Endothelial cell of umbilical vein (primary cell): ENCODE data around the gene OR56B1. TPM values are rescaled to one million over a fixed set of nuclear protein-coding genes. Genes with fewer than 3 reads are reported as not detected.

Source experiments
- BruUV-seq: library from RNA; stranded (reverse); fragments of 400-500 nt; replicated peaks from 2 replicates; lab custom pipeline; 2021; lab: Mats Ljungman, UMichigan
- CTCF ChIA-PET: fragments of 300-600, 350-600 bp; sonication (Branson Sonifier 250); formaldehyde crosslinking; loops from one replicate; lab custom pipeline; 2021; ENCODE audit warnings: antibody characterized with exemption, inconsistent platforms; lab: Charles Lee
- POLR2A ChIA-PET: fragments of 300-600, 350-600 bp; sonication (Branson Sonifier 250); formaldehyde crosslinking; loops from one replicate; lab custom pipeline; 2021; ENCODE audit warnings: antibody characterized with exemption, inconsistent platforms; lab: Charles Lee
- DNase-seq: peaks from one replicate; pipeline ENCODE4 v3.0.0-alpha.2; 2011; ENCODE audit warnings: low read depth, low spot score
- FAIRE-seq: peaks from 2 replicates; lab custom pipeline; 2011; peaks lifted over from hg19 to GRCh38; lab: Jason Lieb, UNC
- H2AFZ ChIP-seq: 2 replicates; pipeline ENCODE4 v1.6.0; 2012; ENCODE audit warnings: low read depth, low read length, control low read depth, inconsistent platforms
- H3K27ac ChIP-seq: 2 replicates; pipeline ENCODE4 v1.5.1; 2011; ENCODE audit warnings: low read depth, mild to moderate bottlenecking, control low read depth, low read length, moderate library complexity; ENCODE audit not compliant: insufficient read depth
- H3K27me3 ChIP-seq, 2 experiments: 2 replicates each; pipeline versions ENCODE4 v1.6.0 to v1.6.1; 2011; ENCODE audit warnings: low read length in 2 of 2, mixed read lengths in 1 of 2; ENCODE audit not compliant: control insufficient read depth in 2 of 2, insufficient read depth in 2 of 2
- H3K36me3 ChIP-seq, 2 experiments: 2 replicates in 1 of 2; 3 replicates in 1 of 2; pipeline ENCODE4 v1.5.1; 2011; ENCODE audit warnings: low read length in 2 of 2, mild to moderate bottlenecking in 1 of 2, moderate library complexity in 1 of 2; ENCODE audit not compliant: control insufficient read depth in 2 of 2, insufficient read depth in 2 of 2; ENCODE audit errors: extremely low read depth in 1 of 2
- H3K4me1 ChIP-seq: 3 replicates; pipeline ENCODE4 v1.5.1; 2011; ENCODE audit warnings: mild to moderate bottlenecking, low read length; ENCODE audit not compliant: control insufficient read depth, insufficient read depth; ENCODE audit errors: extremely low read depth
- H3K4me2 ChIP-seq: 2 replicates; pipeline ENCODE4 v1.6.1; 2011; ENCODE audit warnings: low read length, control low read depth, mixed read lengths; ENCODE audit not compliant: insufficient read depth
- H3K4me3 ChIP-seq, 3 experiments: fragments of 200-600 bp in 1 of 3; sonication (generic), shearing (Covaris generic) in 1 of 3; replicated peaks in 1 of 3; 2 replicates each; pipeline ENCODE4 v1.5.1; 2011 to 2016; ENCODE audit warnings: control low read depth in 3 of 3, low read length in 3 of 3, mild to moderate bottlenecking in 2 of 3, inconsistent platforms in 1 of 3, low read depth in 1 of 3, moderate library complexity in 1 of 3; ENCODE audit not compliant: insufficient read depth in 1 of 3
- H3K79me2 ChIP-seq: 2 replicates; pipeline ENCODE4 v1.6.0; 2012; ENCODE audit warnings: low read length, inconsistent platforms; ENCODE audit not compliant: control insufficient read depth, insufficient read depth
- H3K9ac ChIP-seq: replicated peaks from 2 replicates; pipeline ENCODE3; 2011; ENCODE audit warnings: low read length, control low read depth; ENCODE audit not compliant: insufficient read depth; ENCODE audit errors: extremely low read depth
- H3K9me1 ChIP-seq: replicated peaks from 3 replicates; pipeline ENCODE4 v1.6.0; 2011; ENCODE audit warnings: mild to moderate bottlenecking, low read length; ENCODE audit not compliant: control insufficient read depth, insufficient read depth; ENCODE audit errors: extremely low read depth
- H3K9me3 ChIP-seq: replicated peaks from 2 replicates; pipeline ENCODE4 v1.5.1; 2012; ENCODE audit warnings: low read length, inconsistent platforms; ENCODE audit not compliant: control insufficient read depth, insufficient read depth
- H4K20me1 ChIP-seq: replicated peaks from 2 replicates; pipeline ENCODE3; 2011; ENCODE audit warnings: mild to moderate bottlenecking, low read length; ENCODE audit not compliant: control insufficient read depth, insufficient read depth; ENCODE audit errors: extremely low read depth
- CTCF ChIP-seq, 2 donors: IDR thresholded peaks; 1 replicate in 1 of 2; 2 replicates in 1 of 2; pipeline ENCODE4 v1.5.1; 2011; ENCODE audit warnings: low read length in 2 of 2, mild to moderate bottlenecking in 2 of 2, moderate library complexity in 2 of 2, control low read depth in 1 of 2, inconsistent platforms in 1 of 2, low read depth in 1 of 2; ENCODE audit not compliant: insufficient read depth in 1 of 2; ENCODE audit errors: extremely low read depth in 1 of 2
- EZH2 ChIP-seq: IDR thresholded peaks from 2 replicates; pipeline ENCODE4 v1.6.1; 2012; ENCODE audit warnings: borderline replicate concordance, low read depth, mild to moderate bottlenecking, moderate library complexity, low read length, inconsistent platforms; ENCODE audit not compliant: severe bottlenecking
- FOS ChIP-seq: IDR thresholded peaks from 2 replicates; pipeline ENCODE4 v1.6.1; 2011; ENCODE audit warnings: mild to moderate bottlenecking, low read length, moderate library complexity, borderline replicate concordance; ENCODE audit not compliant: insufficient read depth
- GATA2 ChIP-seq: IDR thresholded peaks from 2 replicates; pipeline ENCODE4 v1.7.0; 2011; ENCODE audit warnings: low read depth, mild to moderate bottlenecking, moderate library complexity, mixed read lengths, low read length; ENCODE audit not compliant: insufficient read length, insufficient read depth
- JUN ChIP-seq: IDR thresholded peaks from 2 replicates; pipeline ENCODE4 v1.6.1; 2011; ENCODE audit warnings: borderline replicate concordance, low read depth; ENCODE audit not compliant: insufficient read length, insufficient read depth
- MAX ChIP-seq: IDR thresholded peaks from 2 replicates; pipeline ENCODE4 v1.6.1; 2011; ENCODE audit not compliant: insufficient read depth, insufficient read length
- MYC ChIP-seq: IDR thresholded peaks from one replicate; pipeline ENCODE4 v1.6.1; 2011; ENCODE audit warnings: mild to moderate bottlenecking, low read depth, low read length
- POLR2A ChIP-seq: IDR thresholded peaks from 2 replicates; pipeline ENCODE4 v1.6.1; 2012; ENCODE audit warnings: low read depth, mild to moderate bottlenecking, control low read depth, low read length
- POLR2AphosphoS5 ChIP-seq: IDR thresholded peaks from 2 replicates; pipeline ENCODE4 v1.6.1; 2012; ENCODE audit warnings: low read depth, mild to moderate bottlenecking, control low read depth, low read length, moderate library complexity; ENCODE audit not compliant: insufficient read depth
- dilution Hi-C: fragments of 300-500 bp; cut with MboI; formaldehyde crosslinking; loops from one replicate; pipeline ENCODE4 v1.15.0; 2019; ENCODE audit warnings: low sequenced_read_pairs; ENCODE audit not compliant: extremely low pct_ligation_motif_present
- intact Hi-C: fragments of 100-400 bp; cut with micrococcal nuclease; formaldehyde crosslinking; loops from one replicate; pipeline ENCODE4 v1.10.0; 2022
- polyA plus RNA-seq, 4 experiments: library from polyadenylated mRNA; depleted of rRNA in 3 of 4; stranded (reverse) in 3 of 4; unstranded in 1 of 4; fragments of >200 nt; gene quantifications; 2 replicates each; pipeline versions ENCODE4 v1.2.1 to v1.2.3, GENCODE V29; 2011 to 2012; ENCODE audit warnings: missing spikeins in 1 of 4
- total RNA-seq: library from RNA; stranded (reverse); gene quantifications from 2 replicates; pipeline ENCODE4 v1.2.3, GENCODE V29; 2021

Gene OR56B1
- total and polyA plus RNA-seq, 2 donors (not counting 3 experiments of a cell fraction or from before 2014, with no cell fraction given): not detected

GRCh38 chr11:5737091-5737490, 843 bp downstream of the OR56B1 start:
- FAIRE-seq: no peak
- dilution Hi-C loops: no loop called here
- CTCF ChIA-PET: no interaction called here

More at GRCh38 chr11:5737091-5737490, 843 bp downstream of the OR56B1 start:
- Histone ChIP-seq H3K9ac (no peak overlapping the region), H3K79me2 (no peaks in the 10 kb centered on the region), H3K4me3 (no peak overlapping the region), H3K4me2 (no peak overlapping the region), H2AFZ (no peak overlapping the region), H3K27ac (no peak overlapping the region), H3K9me3 (no peaks in the 10 kb centered on the region), H3K27me3 (peaks cover 0 to 2% of the 10 kb centered on the region in 2 experiments), H3K36me3 (no peaks in the 10 kb centered on the region), H3K4me1 (no peaks in the 10 kb centered on the region), H4K20me1 (no peaks in the 10 kb centered on the region), H3K9me1 (no peaks in the 10 kb centered on the region)
- POLR2A ChIA-PET: no interaction called here
- TF ChIP-seq EZH2: no peak
- TF ChIP-seq GATA2: no peak
- TF ChIP-seq FOS: no peak
- no peak for TF ChIP-seq POLR2A
- no peak for TF ChIP-seq CTCF (IDR thresholded peaks at IDR 0.05; ENCODE audit: extremely low read depth in 1 of 2, insufficient read depth in 1 of 2, low read depth in 1 of 2, low read length in 2 of 2)
- no peak for TF ChIP-seq JUN
- TF ChIP-seq MYC: no peak
- no peak for TF ChIP-seq MAX
- no peak for TF ChIP-seq POLR2AphosphoS5
- intact Hi-C loops: no loop called here
- DNase-seq: no peak
- no TSS peak for BruUV-seq
